ENCODE results near the gene PRKG1. TPM values are rescaled to one million over a fixed set of nuclear protein-coding genes. Genes with fewer than 3 reads are reported as not detected.

PRKG1 gene
- polyA plus RNA-seq, 3 donors: not detected

DNA sequence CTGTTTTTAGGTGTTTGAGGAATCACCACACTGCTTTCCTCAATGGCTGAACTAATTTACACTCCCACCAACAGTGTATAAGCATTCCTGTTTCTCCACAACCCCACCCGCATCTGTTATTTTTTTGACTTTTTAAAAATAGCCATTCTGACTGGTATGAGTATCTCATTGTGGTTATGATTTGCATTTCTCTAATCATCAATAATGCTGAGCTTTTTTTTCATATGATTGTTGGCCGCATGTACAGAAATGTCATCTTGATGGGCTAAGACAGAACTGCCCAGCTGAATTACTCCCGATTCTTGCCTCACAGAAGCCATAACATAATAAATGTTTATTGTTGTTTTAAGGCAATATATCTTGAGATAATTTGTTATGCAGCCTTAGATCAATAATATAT is 1146.7 kb downstream of the PRKG1 start:
- no CpG with 5 or more reads among the region's 3 CpGs for WGBS (ENCODE audit: insufficient coverage)
- Histone ChIP-seq H3K4me1 (ENCODE audit: control insufficient read depth in 1 of 2, insufficient read depth in 2 of 2, low read length in 2 of 2) (peaks cover 0 to 3% of the 10 kb centered on the region in 2 donors), H3K36me3 (replicated peaks in 1 of 2; ENCODE audit: control insufficient read depth in 1 of 2, insufficient read depth in 2 of 2, low read length in 2 of 2) (no peaks in the 10 kb centered on the region), H3K9ac (ENCODE audit: insufficient read depth, low read length, poor library complexity, severe bottlenecking) (no peak overlapping the region), H3K79me2 (ENCODE audit: insufficient read depth, low read length) (no peaks in the 10 kb centered on the region), H3K27ac (ENCODE audit: low read depth in 1 of 2, low read length in 2 of 2) (no peak overlapping the region), H4K20me1 (ENCODE audit: insufficient read depth, low read length) (no peaks in the 10 kb centered on the region), H3K9me3 (replicated peaks in 1 of 2; ENCODE audit: control insufficient read depth in 1 of 2, insufficient read depth in 1 of 2, low read length in 2 of 2) (no peaks in the 10 kb centered on the region), H3K27me3 (ENCODE audit: control insufficient read depth in 2 of 2, insufficient read depth in 2 of 2, low read length in 2 of 2) (no peaks in the 10 kb centered on the region), H3K4me3 (replicated peaks in 1 of 3; ENCODE audit: low read depth in 2 of 3, low read length in 3 of 3) (no peak overlapping the region), H2AFZ (ENCODE audit: insufficient read depth, low read depth, low read length, poor library complexity, severe bottlenecking) (no peak overlapping the region), H3K4me2 (replicated peaks; ENCODE audit: extremely low read depth, low read length, poor library complexity, severe bottlenecking) (no peak overlapping the region)
- no peaks in the 10 kb centered on the region for H3K36me3 Mint-ChIP-seq
- no peak overlapping the region for H3K27ac Mint-ChIP-seq
- H3K27me3 Mint-ChIP-seq (ENCODE audit: low read depth in 3 of 3): peaks cover 0 to 1% (median 0%) of the 10 kb centered on the region in 3 donors
- intact Hi-C loops (cut with micrococcal nuclease): no loop called here
- H3K9me3 Mint-ChIP-seq: no peaks in the 10 kb centered on the region
- H3K4me1 Mint-ChIP-seq: peaks cover 13% of the 10 kb centered on the region
- H3K4me3 Mint-ChIP-seq: no peak overlapping the region
- TF ChIP-seq, protein P1, sequence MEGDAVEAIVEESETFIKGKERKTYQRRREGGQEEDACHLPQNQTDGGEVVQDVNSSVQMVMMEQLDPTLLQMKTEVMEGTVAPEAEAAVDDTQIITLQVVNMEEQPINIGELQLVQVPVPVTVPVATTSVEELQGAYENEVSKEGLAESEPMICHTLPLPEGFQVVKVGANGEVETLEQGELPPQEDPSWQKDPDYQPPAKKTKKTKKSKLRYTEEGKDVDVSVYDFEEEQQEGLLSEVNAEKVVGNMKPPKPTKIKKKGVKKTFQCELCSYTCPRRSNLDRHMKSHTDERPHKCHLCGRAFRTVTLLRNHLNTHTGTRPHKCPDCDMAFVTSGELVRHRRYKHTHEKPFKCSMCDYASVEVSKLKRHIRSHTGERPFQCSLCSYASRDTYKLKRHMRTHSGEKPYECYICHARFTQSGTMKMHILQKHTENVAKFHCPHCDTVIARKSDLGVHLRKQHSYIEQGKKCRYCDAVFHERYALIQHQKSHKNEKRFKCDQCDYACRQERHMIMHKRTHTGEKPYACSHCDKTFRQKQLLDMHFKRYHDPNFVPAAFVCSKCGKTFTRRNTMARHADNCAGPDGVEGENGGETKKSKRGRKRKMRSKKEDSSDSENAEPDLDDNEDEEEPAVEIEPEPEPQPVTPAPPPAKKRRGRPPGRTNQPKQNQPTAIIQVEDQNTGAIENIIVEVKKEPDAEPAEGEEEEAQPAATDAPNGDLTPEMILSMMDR (IDR thresholded peaks at IDR 0.05): no peak
- DNase-seq: no peak

DNA sequence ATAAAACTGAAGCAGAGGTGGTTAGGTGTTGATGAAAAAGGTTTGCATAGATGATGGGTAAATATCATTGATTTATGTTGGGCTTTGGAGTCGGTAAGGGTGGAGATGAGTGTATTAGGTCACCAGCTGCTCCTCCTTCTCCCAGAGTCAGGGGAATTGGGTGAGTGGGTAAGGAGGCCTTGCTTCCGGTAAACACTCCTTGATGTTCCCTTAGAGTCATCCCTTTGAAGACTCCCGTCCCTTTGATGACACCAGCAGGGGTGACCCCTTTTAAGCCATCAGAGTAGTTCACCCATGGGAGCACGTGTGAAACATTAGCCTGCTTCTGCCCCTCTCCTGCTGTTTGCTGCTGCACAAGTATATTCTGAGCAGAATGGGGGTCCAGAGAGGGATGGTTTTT is 1147.6 kb downstream of the PRKG1 start:
- intact Hi-C loops (cut with micrococcal nuclease): no loop called here
- Histone ChIP-seq H4K20me1 (ENCODE audit: insufficient read depth, low read length) (no peaks in the 10 kb centered on the region), H3K9me3 (replicated peaks in 1 of 2; ENCODE audit: control insufficient read depth in 1 of 2, insufficient read depth in 1 of 2, low read length in 2 of 2) (no peaks in the 10 kb centered on the region), H2AFZ (ENCODE audit: insufficient read depth, low read depth, low read length, poor library complexity, severe bottlenecking) (no peak overlapping the region), H3K4me3 (replicated peaks in 1 of 3; ENCODE audit: low read depth in 2 of 3, low read length in 3 of 3) (no peak overlapping the region), H3K79me2 (ENCODE audit: insufficient read depth, low read length) (no peaks in the 10 kb centered on the region), H3K36me3 (replicated peaks in 1 of 2; ENCODE audit: control insufficient read depth in 1 of 2, insufficient read depth in 2 of 2, low read length in 2 of 2) (no peaks in the 10 kb centered on the region), H3K27me3 (ENCODE audit: control insufficient read depth in 2 of 2, insufficient read depth in 2 of 2, low read length in 2 of 2) (no peaks in the 10 kb centered on the region), H3K9ac (ENCODE audit: insufficient read depth, low read length, poor library complexity, severe bottlenecking) (no peak overlapping the region), H3K27ac (ENCODE audit: low read depth in 1 of 2, low read length in 2 of 2) (no peak overlapping the region), H3K4me2 (replicated peaks; ENCODE audit: extremely low read depth, low read length, poor library complexity, severe bottlenecking) (no peak overlapping the region), H3K4me1 (ENCODE audit: control insufficient read depth in 1 of 2, insufficient read depth in 2 of 2, low read length in 2 of 2) (no peaks in the 10 kb centered on the region)
- Mint-ChIP-seq H3K4me1 (peaks cover 4% of the 10 kb centered on the region), H3K27me3 (ENCODE audit: low read depth in 3 of 3) (peaks cover 0 to 1% (median 0%) of the 10 kb centered on the region in 3 donors), H3K4me3 (no peak overlapping the region), H3K9me3 (no peaks in the 10 kb centered on the region), H3K27ac (no peak overlapping the region), H3K36me3 (no peaks in the 10 kb centered on the region)
- WGBS (ENCODE audit: insufficient coverage): no CpG with 5 or more reads among the region's 4 CpGs
- DNase-seq: no peak
- TF ChIP-seq, protein P1 (IDR thresholded peaks at IDR 0.05): no peak
